Spinal cord (tissue), 10 donors: Measurements from ENCODE around the gene PDE4B. TPM values are rescaled to one million over a fixed set of nuclear protein-coding genes. Genes with fewer than 3 reads are reported as not detected.

Experiments
- DNase-seq, 6 donors: peaks; one replicate each; pipeline versions ENCODE4 v3.0.0 to v3.0.0-alpha.2; 2013 to 2015; ENCODE audit warnings: low spot score in 6 of 6, low read depth in 4 of 6
- H3K27ac ChIP-seq: one replicate; pipeline ENCODE4 v1.5.1; 2013; ENCODE audit warnings: low read depth, low read length, control low read depth
- H3K27me3 ChIP-seq: one replicate; pipeline ENCODE4 v1.6.1; 2013; ENCODE audit warnings: low read length; ENCODE audit not compliant: control insufficient read depth, insufficient read depth
- H3K36me3 ChIP-seq: one replicate; pipeline ENCODE4 v1.6.1; 2013; ENCODE audit warnings: low read length; ENCODE audit not compliant: control insufficient read depth, insufficient read depth
- H3K4me1 ChIP-seq: one replicate; pipeline ENCODE4 v1.6.1; 2013; ENCODE audit warnings: low read length; ENCODE audit not compliant: control insufficient read depth, insufficient read depth
- H3K4me3 ChIP-seq: one replicate; pipeline ENCODE4 v1.5.1; 2013; ENCODE audit warnings: low read depth, low read length, control low read depth
- H3K9me3 ChIP-seq: one replicate; pipeline ENCODE4 v1.6.1; 2013; ENCODE audit warnings: low read length; ENCODE audit not compliant: control insufficient read depth, insufficient read depth
- WGBS: methylation state at CpG from one replicate; pipeline ENCODE4 v1.1.5; 2013; ENCODE audit warnings: missing lambda C conversion rate; ENCODE audit not compliant: insufficient coverage; 5-methylcytosine and 5-hydroxymethylcytosine counted together
- polyA plus RNA-seq, 2 donors: library from polyadenylated mRNA; unstranded; fragments of 120-200 nt; gene quantifications; one replicate each; pipeline ENCODE4 v1.2.1, GENCODE V29; 2013; ENCODE audit not compliant: insufficient read length in 2 of 2
- total RNA-seq, 2 donors: library from RNA; depleted of rRNA in 1 of 2; stranded (reverse); fragments of 120-200 nt in 1 of 2; fragments of >200 nt in 1 of 2; gene quantifications; one replicate each; pipeline versions ENCODE4 v1.2.3 to v1.2.4, GENCODE V29; 2013 to 2014
- donor health status: healthy.

The PDE4B gene
- total and polyA plus RNA-seq, 4 donors, result 57.7 to 181 (median 90.7) TPM

- Histone ChIP-seq H3K9me3 (no peaks in the 10 kb centered on the region), H3K4me3 (no peak overlapping the region), H3K4me1 (peaks cover 6% of the 10 kb centered on the region), H3K27ac (peak overlapping the region; percentile 73), H3K36me3 (no peaks in the 10 kb centered on the region), H3K27me3 (no peaks in the 10 kb centered on the region)
- DNase-seq, result no peak
- 100% methylated on average over 1 of the region's 1 CpG for WGBS
These were observed 556.1 kb downstream of the PDE4B start for GRCh38 chr1:66348776-66349175.

GRCh38 chr1:66349242-66349641 is 556.5 kb downstream of the PDE4B start:
- WGBS, result no CpG with 5 or more reads among the region's 3 CpGs
- no peak for DNase-seq
- H3K27me3 ChIP-seq, result no peaks in the 10 kb centered on the region
- H3K9me3 ChIP-seq, result no peaks in the 10 kb centered on the region
- peak overlapping the region; percentile 73 for H3K27ac ChIP-seq
- peaks cover 6% of the 10 kb centered on the region for H3K4me1 ChIP-seq
- H3K4me3 ChIP-seq, result no peak overlapping the region
- H3K36me3 ChIP-seq, result no peaks in the 10 kb centered on the region

- 47% methylated on average over 5 of the region's 6 CpGs for WGBS
- no peak for DNase-seq
- peak overlapping the region; percentile 73 for H3K27ac ChIP-seq
- peaks cover 6% of the 10 kb centered on the region for H3K4me1 ChIP-seq
- H3K27me3 ChIP-seq, result no peaks in the 10 kb centered on the region
- no peaks in the 10 kb centered on the region for H3K9me3 ChIP-seq
- no peaks in the 10 kb centered on the region for H3K36me3 ChIP-seq
- no peak overlapping the region for H3K4me3 ChIP-seq
These were observed 557.4 kb downstream of the PDE4B start for GRCh38 chr1:66350001-66350547.

- Histone ChIP-seq H3K36me3 (no peaks in the 10 kb centered on the region), H3K4me1 (peaks cover 6% of the 10 kb centered on the region), H3K27me3 (no peaks in the 10 kb centered on the region), H3K9me3 (no peaks in the 10 kb centered on the region), H3K4me3 (no peak overlapping the region), H3K27ac (peak overlapping the region; percentile 3)
- peak in 1 of 6 donors; percentile 23 for DNase-seq
These were observed 558.8 kb downstream of the PDE4B start for GRCh38 chr1:66351478-66351877.

- H3K36me3 ChIP-seq, result no peaks in the 10 kb centered on the region
- peaks cover 6% of the 10 kb centered on the region for H3K4me1 ChIP-seq
- H3K4me3 ChIP-seq, result no peak overlapping the region
- no peaks in the 10 kb centered on the region for H3K27me3 ChIP-seq
- H3K9me3 ChIP-seq, result no peaks in the 10 kb centered on the region
- peak in 1 of 6 donors; percentile 55 for DNase-seq
- peak overlapping the region; percentile 3 for H3K27ac ChIP-seq
- WGBS, result 85% methylated on average over 2 of the region's 3 CpGs
These were observed 559.2 kb downstream of the PDE4B start for GRCh38 chr1:66351913-66352312.

- Histone ChIP-seq H3K36me3 (no peaks in the 10 kb centered on the region), H3K4me1 (peaks cover 6% of the 10 kb centered on the region), H3K9me3 (no peaks in the 10 kb centered on the region), H3K4me3 (peak overlapping the region; percentile 32), H3K27ac (peak overlapping the region; percentile 70), H3K27me3 (no peaks in the 10 kb centered on the region)
- no peak for DNase-seq
- WGBS, result no CpG with 5 or more reads among the region's 2 CpGs
These were observed 560.1 kb downstream of the PDE4B start for GRCh38 chr1:66352792-66353191.

- Histone ChIP-seq H3K4me1 (peaks cover 6% of the 10 kb centered on the region), H3K9me3 (no peaks in the 10 kb centered on the region), H3K36me3 (no peaks in the 10 kb centered on the region), H3K27ac (peak overlapping the region; percentile 70), H3K4me3 (peak overlapping the region; percentile 32), H3K27me3 (no peaks in the 10 kb centered on the region)
- WGBS, result 6% methylated on average over 4 of the region's 5 CpGs
- peak in 5 of 6 donors; percentile 78 to 96 (median 82) for DNase-seq
These were observed 560.6 kb downstream of the PDE4B start for GRCh38 chr1:66353257-66353656.

GRCh38 chr1:66354311-66355201 is 561.9 kb downstream of the PDE4B start:
- 16% methylated on average over 2 of the region's 5 CpGs for WGBS
- DNase-seq, result peak in 3 of 6 donors; percentile 54 to 94 (median 81)
- Histone ChIP-seq H3K27ac (peak overlapping the region; percentile 70), H3K9me3 (no peaks in the 10 kb centered on the region), H3K4me3 (peak overlapping the region; percentile 32), H3K27me3 (no peaks in the 10 kb centered on the region), H3K36me3 (no peaks in the 10 kb centered on the region), H3K4me1 (peaks cover 6% of the 10 kb centered on the region)

GRCh38 chr1:66355756-66356155 is 563.1 kb downstream of the PDE4B start:
- no peaks in the 10 kb centered on the region for H3K9me3 ChIP-seq
- DNase-seq, result peak in 2 of 6 donors; percentile 39 to 93
- no CpG with 5 or more reads among the region's 1 CpG for WGBS
- no peak overlapping the region for H3K27ac ChIP-seq
- H3K27me3 ChIP-seq, result no peaks in the 10 kb centered on the region
- no peaks in the 10 kb centered on the region for H3K36me3 ChIP-seq
- peaks cover 6% of the 10 kb centered on the region for H3K4me1 ChIP-seq
- peak overlapping the region; percentile 17 for H3K4me3 ChIP-seq

- H3K4me1 ChIP-seq, result peaks cover 6% of the 10 kb centered on the region
These were observed 563.9 kb downstream of the PDE4B start for GRCh38 chr1:66356605-66357004.

More at GRCh38 chr1:66356605-66357004, 563.9 kb downstream of the PDE4B start:
- H3K36me3 ChIP-seq, result no peaks in the 10 kb centered on the region
- no peaks in the 10 kb centered on the region for H3K9me3 ChIP-seq
- WGBS, result 8% methylated on average over 2 of the region's 2 CpGs
- no peaks in the 10 kb centered on the region for H3K27me3 ChIP-seq
- peak in 2 of 6 donors; percentile 49 to 91 for DNase-seq
- peak overlapping the region; percentile 45 for H3K27ac ChIP-seq
- H3K4me3 ChIP-seq, result peak overlapping the region; percentile 17
